Sigmoid colon (tissue), 7 donors: ENCODE measurements around the gene SPATA3. TPM values are rescaled to one million over a fixed set of nuclear protein-coding genes. Genes with fewer than 3 reads are reported as not detected.

ENCODE experiments used
- DNase-seq: peaks from one replicate; pipeline ENCODE4 v3.0.0-alpha.2; 2019
- H3K27ac ChIP-seq, 4 donors: fragments of 200-600 bp; sonication (generic); one replicate each; pipeline ENCODE4 v1.5.1; 2016 to 2019; ENCODE audit warnings: mild to moderate bottlenecking in 1 of 4
- H3K27me3 ChIP-seq, 3 donors: fragments of 200-600 bp; sonication (generic); one replicate each; pipeline ENCODE4 v1.5.1; 2019; ENCODE audit warnings: mild to moderate bottlenecking in 1 of 3
- H3K36me3 ChIP-seq, 4 donors: fragments of 200-600 bp; sonication (generic); one replicate each; pipeline ENCODE4 v1.5.1; 2016 to 2019
- H3K4me1 ChIP-seq, 4 donors: fragments of 200-600 bp; sonication (generic); one replicate each; pipeline ENCODE4 v1.5.1; 2017 to 2019
- H3K4me3 ChIP-seq, 4 donors: fragments of 200-600 bp; sonication (generic); one replicate each; pipeline ENCODE4 v1.5.1; 2017 to 2019; ENCODE audit warnings: mild to moderate bottlenecking in 2 of 4, moderate library complexity in 1 of 4
- H3K9me3 ChIP-seq, 4 donors: fragments of 200-600 bp in 3 of 4; sonication (generic) in 3 of 4; one replicate each; pipeline versions ENCODE4 v1.5.1 to v1.6.1; 2013 to 2019
- CTCF ChIP-seq, 4 experiments: fragments of 450-650 bp in 3 of 4; fragments of 200-600 bp in 1 of 4; IDR thresholded peaks; one replicate each; pipeline ENCODE4 v1.5.1; 2016 to 2019; ENCODE audit warnings: antibody characterized with exemption in 4 of 4, mild to moderate bottlenecking in 3 of 4, moderate library complexity in 2 of 4
- EP300 ChIP-seq, 4 donors: sonication (generic); formaldehyde crosslinking; IDR thresholded peaks; one replicate each; pipeline ENCODE4 v1.6.1; 2017; ENCODE audit warnings: antibody characterized with exemption in 4 of 4
- POLR2A ChIP-seq, 2 donors: fragments of 450-650 bp; IDR thresholded peaks; one replicate each; pipeline ENCODE4 v1.6.1; 2016; ENCODE audit warnings: antibody characterized with exemption in 2 of 2, mild to moderate bottlenecking in 2 of 2, moderate library complexity in 2 of 2
- POLR2AphosphoS5 ChIP-seq, 4 donors: sonication (generic); formaldehyde crosslinking; IDR thresholded peaks; one replicate each; pipeline ENCODE4 v1.6.1; 2017; ENCODE audit warnings: antibody characterized with exemption in 4 of 4
- WGBS, 2 donors: extraction: QIAGEN DNeasy Blood & Tissue Kit; methylation state at CpG; one replicate each; pipeline ENCODE4 v1.1.7; 2013; 5-methylcytosine and 5-hydroxymethylcytosine counted together
- intact Hi-C: fragments of 100-400 bp; cut with DNase I; formaldehyde crosslinking; loops from one replicate; pipeline ENCODE4 v1.15.1; 2023
- polyA plus RNA-seq, 3 donors: library from polyadenylated mRNA; stranded (reverse); fragments of 200-250 nt; gene quantifications; one replicate each; pipeline ENCODE4 v1.2.3, GENCODE V29; 2013
- total RNA-seq, 4 donors: library from RNA; depleted of rRNA; stranded (reverse); fragments of >200 nt; gene quantifications; one replicate each; pipeline ENCODE4 v1.1.0, GENCODE V29; 2016
- donor health status: healthy with polysubstance abuse.
- donor health status: Bipolar disorder and iron deficiency.
- donor health status: healthy.

The SPATA3 gene
- total and polyA plus RNA-seq, 7 donors = not detected

- no peak overlapping the region for H3K4me3 ChIP-seq
- WGBS, 2 donors = 89 to 91% methylated on average over 12 of the region's 12 CpGs
- no peaks in the 10 kb centered on the region for H3K36me3 ChIP-seq
- intact Hi-C loops = loop anchor here (5.0 kb wide), 2 partner anchors 83 to 123 kb away; partner anchors contain the start of gene ITM2C
- no peaks in the 10 kb centered on the region for H3K9me3 ChIP-seq
- H3K4me1 ChIP-seq = peaks cover 0 to 7% (median 5%) of the 10 kb centered on the region in 4 donors
- H3K27ac ChIP-seq = no peak overlapping the region
- TF ChIP-seq POLR2AphosphoS5 (IDR thresholded peaks at IDR 0.05) = no peak
- no peak for TF ChIP-seq EP300 (IDR thresholded peaks at IDR 0.05)
- TF ChIP-seq POLR2A (IDR thresholded peaks at IDR 0.05) = no peak
- TF ChIP-seq CTCF (IDR thresholded peaks at IDR 0.05) = no peak
- peaks cover 0 to 10% (median 7%) of the 10 kb centered on the region in 3 donors for H3K27me3 ChIP-seq
- DNase-seq = peak; percentile 46
Measured at GRCh38 chr2:230985519-230986231, 10.2 kb upstream of the SPATA3 start.

- Histone ChIP-seq H3K27ac (no peak overlapping the region), H3K9me3 (no peaks in the 10 kb centered on the region), H3K4me1 (peaks cover 0 to 7% (median 5%) of the 10 kb centered on the region in 4 donors), H3K4me3 (peak overlapping the region in 3 of 4 donors; percentile 37 to 45 (median 42)), H3K27me3 (peaks cover 2 to 19% (median 16%) of the 10 kb centered on the region in 3 donors), H3K36me3 (no peaks in the 10 kb centered on the region)
- TF ChIP-seq EP300 (IDR thresholded peaks at IDR 0.05) (no peak), POLR2AphosphoS5 (IDR thresholded peaks at IDR 0.05) (no peak), CTCF (IDR thresholded peaks at IDR 0.05) (no peak), POLR2A (IDR thresholded peaks at IDR 0.05) (no peak)
- intact Hi-C loops = loop anchor here (1.0 to 5.0 kb wide), 4 partner anchors 84 to 162 kb away; partner anchors contain the start of gene ITM2C
- no peak for DNase-seq
- 38 to 50% methylated on average over 15 of the region's 15 CpGs for WGBS, 2 donors
Measured at GRCh38 chr2:230986520-230987136, 9.3 kb upstream of the SPATA3 start.

- H3K9me3 ChIP-seq = no peaks in the 10 kb centered on the region
- no peak overlapping the region for H3K27ac ChIP-seq
- H3K4me1 ChIP-seq = peaks cover 0 to 7% (median 5%) of the 10 kb centered on the region in 4 donors
- peak; percentile 87 for DNase-seq
- intact Hi-C loops = loop anchor here (1.0 to 5.0 kb wide), 4 partner anchors 85 to 163 kb away; partner anchors contain the start of gene ITM2C
- WGBS, 2 donors = 8 to 12% methylated on average over 34 of the region's 34 CpGs
- peak; percentile 63 to 91 (median 77) for TF ChIP-seq CTCF (IDR thresholded peaks at IDR 0.05)
- no peak for TF ChIP-seq EP300 (IDR thresholded peaks at IDR 0.05)
- H3K4me3 ChIP-seq = peak overlapping the region in 3 of 4 donors; percentile 37 to 45 (median 42)
- H3K36me3 ChIP-seq = no peaks in the 10 kb centered on the region
- peaks cover 3 to 23% (median 22%) of the 10 kb centered on the region in 3 donors for H3K27me3 ChIP-seq
Measured at GRCh38 chr2:230987137-230988020, 8.5 kb upstream of the SPATA3 start.

GRCh38 chr2:230989731-230990130 is 6.2 kb upstream of the SPATA3 start:
- Histone ChIP-seq H3K9me3 (no peaks in the 10 kb centered on the region), H3K27ac (no peak overlapping the region), H3K27me3 (peaks cover 3 to 28% (median 22%) of the 10 kb centered on the region in 3 donors), H3K4me1 (peaks cover 0 to 7% (median 5%) of the 10 kb centered on the region in 4 donors), H3K36me3 (no peaks in the 10 kb centered on the region), H3K4me3 (no peak overlapping the region)
- no peak for TF ChIP-seq CTCF (IDR thresholded peaks at IDR 0.05)
- no peak for TF ChIP-seq POLR2A (IDR thresholded peaks at IDR 0.05)
- no peak for TF ChIP-seq POLR2AphosphoS5 (IDR thresholded peaks at IDR 0.05)
- no peak for TF ChIP-seq EP300 (IDR thresholded peaks at IDR 0.05)
- 93 to 96% methylated on average over 21 of the region's 21 CpGs for WGBS, 2 donors
- DNase-seq = no peak
- intact Hi-C loops = loop anchor here (5.0 kb wide), 2 partner anchors 87 to 127 kb away; partner anchors contain the start of gene ITM2C
